ENCODE measurements around the gene CLIP3. TPM values are rescaled to one million over a fixed set of nuclear protein-coding genes. Genes with fewer than 3 reads are reported as not detected.

CLIP3 gene
- total and polyA plus RNA-seq, 2 of the 13 experiments (the other 11 are each of a cell fraction or from before 2014, with no cell fraction given) = 0.15 to 1.2 TPM

- TF ChIP-seq AHDC1 (CRISPR knock-in tag; IDR thresholded peaks at IDR 0.05; ENCODE audit: borderline replicate concordance) = no peak
- peak; percentile 35 for TF ChIP-seq ZEB1 (IDR thresholded peaks at IDR 0.05; ENCODE audit: insufficient replicate concordance, low read depth)
- no peak for TF ChIP-seq CCDC6 (CRISPR knock-in tag; IDR thresholded peaks at IDR 0.05)
- 0 out of 2 replicates have a peak, but pooled peaks have one; percentile 58 for TF ChIP-seq MEF2D (CRISPR knock-in tag; IDR thresholded peaks at IDR 0.05)
- TF ChIP-seq ZNF34 (CRISPR knock-in tag; IDR thresholded peaks at IDR 0.05; ENCODE audit: borderline replicate concordance) = no peak
- no peak for TF ChIP-seq MYPOP (CRISPR knock-in tag; IDR thresholded peaks at IDR 0.05)
- 0 out of 2 replicates have a peak, but pooled peaks have one; percentile 16 for TF ChIP-seq BHLHE40 (IDR thresholded peaks at IDR 0.05; ENCODE audit: low read length)
- TF ChIP-seq ERF (CRISPR knock-in tag; IDR thresholded peaks at IDR 0.05) = no peak
- no peak for TF ChIP-seq LCORL (IDR thresholded peaks at IDR 0.05)
- TF ChIP-seq LCORL (CRISPR knock-in tag; IDR thresholded peaks at IDR 0.05) = no peak; the same call in 1 of the 2 replicates
- no peak for TF ChIP-seq POGZ (CRISPR knock-in tag; IDR thresholded peaks at IDR 0.05)
- no peak for TF ChIP-seq U2AF1 (optimal IDR thresholded peaks at IDR 0.05; ENCODE audit: low read depth, low read length)
- no peak for TF ChIP-seq GZF1 (CRISPR knock-in tag; IDR thresholded peaks at IDR 0.05)
- TF ChIP-seq PAXIP1 (CRISPR knock-in tag; conservative IDR thresholded peaks at IDR 0.05) = peak; percentile 44
- TF ChIP-seq DR1 (CRISPR knock-in tag; IDR thresholded peaks at IDR 0.05) = no peak
Observed at GRCh38 chr19:36008336-36008978, 24.2 kb downstream of the CLIP3 start, which contains the start of gene SYNE4 (continued).

Measured in HepG2 (cell line).